Skeletal muscle cell (primary cell): ENCODE results near the gene PRMT9.

ENCODE experiments used
- DNase-seq: peaks from one replicate; pipeline ENCODE4 v3.0.0-alpha.2; 2010; ENCODE audit warnings: low read depth
- H3K4me3 ChIP-seq: 2 replicates; pipeline ENCODE4 v1.5.1; 2011; ENCODE audit warnings: low read depth, mild to moderate bottlenecking, control low read depth, low read length, moderate library complexity

Gene PRMT9

GRCh38 chr4:147683188-147683591 lies 773 bp downstream of the PRMT9 start:
- DNase-seq = no peak
- H3K4me3 ChIP-seq = peak overlapping the region; percentile 94

GRCh38 chr4:147682755-147683154 lies 1.2 kb downstream of the PRMT9 start:
- peak overlapping the region; percentile 94 for H3K4me3 ChIP-seq
- DNase-seq = no peak

- H3K4me3 ChIP-seq = no peak overlapping the region
- DNase-seq = no peak
Measured at GRCh38 chr4:147678796-147679549, 5.0 kb downstream of the PRMT9 start.

GRCh38 chr4:147678106-147678505 lies 5.9 kb downstream of the PRMT9 start:
- H3K4me3 ChIP-seq = no peak overlapping the region
- DNase-seq = no peak

GRCh38 chr4:147674496-147674895 lies 9.5 kb downstream of the PRMT9 start:
- H3K4me3 ChIP-seq = no peak overlapping the region
- no peak for DNase-seq

GRCh38 chr4:147674073-147674472 lies 9.9 kb downstream of the PRMT9 start:
- no peak for DNase-seq
- no peak overlapping the region for H3K4me3 ChIP-seq

GRCh38 chr4:147658501-147658900 lies 25.5 kb downstream of the PRMT9 start:
- no peak overlapping the region for H3K4me3 ChIP-seq
- no peak for DNase-seq

- DNase-seq = no peak
- H3K4me3 ChIP-seq = no peak overlapping the region
Measured at GRCh38 chr4:147655639-147656038, 28.3 kb downstream of the PRMT9 start.

- DNase-seq = no peak
- no peak overlapping the region for H3K4me3 ChIP-seq
Measured at GRCh38 chr4:147651563-147651962, 32.4 kb downstream of the PRMT9 start.

- no peak for DNase-seq
- no peak overlapping the region for H3K4me3 ChIP-seq
Measured at GRCh38 chr4:147648656-147649055, 35.3 kb downstream of the PRMT9 start.

GRCh38 chr4:147645099-147645498 lies 38.9 kb downstream of the PRMT9 start:
- H3K4me3 ChIP-seq = no peak overlapping the region
- no peak for DNase-seq

GRCh38 chr4:147644471-147644870 lies 39.5 kb downstream of the PRMT9 start:
- H3K4me3 ChIP-seq = no peak overlapping the region
- no peak for DNase-seq

- no peak overlapping the region for H3K4me3 ChIP-seq
- no peak for DNase-seq
Measured at GRCh38 chr4:147643616-147644015, 40.3 kb downstream of the PRMT9 start.

- H3K4me3 ChIP-seq = no peak overlapping the region
- no peak for DNase-seq
Measured at GRCh38 chr4:147640331-147640730, 43.6 kb downstream of the PRMT9 start.

GRCh38 chr4:147639388-147639787 lies 44.6 kb downstream of the PRMT9 start:
- H3K4me3 ChIP-seq = no peak overlapping the region
- no peak for DNase-seq

- DNase-seq = no peak
Measured at GRCh38 chr4:147638942-147639341, 45.0 kb downstream of the PRMT9 start.

GRCh38 chr4:147638365-147638764 lies 45.6 kb downstream of the PRMT9 start:
- DNase-seq = no peak
- H3K4me3 ChIP-seq = no peak overlapping the region

More at GRCh38 chr4:147638942-147639341, 45.0 kb downstream of the PRMT9 start:
- no peak overlapping the region for H3K4me3 ChIP-seq

GRCh38 chr4:147635348-147635747 lies 48.6 kb downstream of the PRMT9 start:
- H3K4me3 ChIP-seq = no peak overlapping the region
- no peak for DNase-seq

- no peak for DNase-seq
- H3K4me3 ChIP-seq = no peak overlapping the region
Measured at GRCh38 chr4:147633643-147634042, 50.3 kb downstream of the PRMT9 start.

GRCh38 chr4:147633113-147633512 lies 50.9 kb downstream of the PRMT9 start:
- H3K4me3 ChIP-seq = no peak overlapping the region
- no peak for DNase-seq
